Islet precursor cell (in vitro differentiated cells): ENCODE results near the gene MICAL3.
"Not testable (repeated sequence)": the region's sequence is repeated elsewhere in the genome, so short reads cannot be mapped to it uniquely, and the experiment has no call there.

Experiments used
- DNase-seq: peaks from one replicate; pipeline ENCODE4 v3.0.0-alpha.2; 2018

MICAL3 gene

GRCh38 chr22:17880468-17880867, 143.9 kb downstream of the MICAL3 start:
- DNase-seq, result no peak

GRCh38 chr22:17880020-17880419, 144.3 kb downstream of the MICAL3 start:
- DNase-seq, result no peak

- no peak for DNase-seq
These were observed 145.4 kb downstream of the MICAL3 start for GRCh38 chr22:17878941-17879340.

- DNase-seq, result no peak
These were observed 146.1 kb downstream of the MICAL3 start for GRCh38 chr22:17878186-17878694.

- DNase-seq, result not testable (repeated sequence)
These were observed 147.2 kb downstream of the MICAL3 start for GRCh38 chr22:17876878-17877855.

- DNase-seq, result no peak
These were observed 148.0 kb downstream of the MICAL3 start for GRCh38 chr22:17876306-17876831.

- no peak for DNase-seq
These were observed 148.7 kb downstream of the MICAL3 start for GRCh38 chr22:17875631-17876030.

- DNase-seq, result no peak
These were observed 149.2 kb downstream of the MICAL3 start for GRCh38 chr22:17875156-17875555.

- DNase-seq, result no peak
These were observed 150.0 kb downstream of the MICAL3 start for GRCh38 chr22:17874231-17874905.

GRCh38 chr22:17873804-17874203, 150.6 kb downstream of the MICAL3 start:
- no peak for DNase-seq

GRCh38 chr22:17873116-17873515, 151.2 kb downstream of the MICAL3 start:
- no peak for DNase-seq

GRCh38 chr22:17872471-17872870, 151.9 kb downstream of the MICAL3 start:
- DNase-seq, result peak; percentile 92

GRCh38 chr22:17871726-17872458, 152.5 kb downstream of the MICAL3 start:
- no peak for DNase-seq

- DNase-seq, result no peak
These were observed 154.0 kb downstream of the MICAL3 start for GRCh38 chr22:17870407-17870806.

- DNase-seq, result no peak
These were observed 154.9 kb downstream of the MICAL3 start for GRCh38 chr22:17869285-17870096.

- DNase-seq, result no peak
These were observed 155.6 kb downstream of the MICAL3 start for GRCh38 chr22:17868771-17869170.

- DNase-seq, result no peak
These were observed 157.1 kb downstream of the MICAL3 start for GRCh38 chr22:17867160-17867785.

- no peak for DNase-seq
These were observed 157.7 kb downstream of the MICAL3 start for GRCh38 chr22:17866621-17867020.

GRCh38 chr22:17866127-17866526, 158.2 kb downstream of the MICAL3 start:
- DNase-seq, result no peak

- DNase-seq, result no peak
These were observed 158.9 kb downstream of the MICAL3 start for GRCh38 chr22:17865183-17866055.
